Measurements from ENCODE around the gene RBM26.

Gene RBM26, protein sequence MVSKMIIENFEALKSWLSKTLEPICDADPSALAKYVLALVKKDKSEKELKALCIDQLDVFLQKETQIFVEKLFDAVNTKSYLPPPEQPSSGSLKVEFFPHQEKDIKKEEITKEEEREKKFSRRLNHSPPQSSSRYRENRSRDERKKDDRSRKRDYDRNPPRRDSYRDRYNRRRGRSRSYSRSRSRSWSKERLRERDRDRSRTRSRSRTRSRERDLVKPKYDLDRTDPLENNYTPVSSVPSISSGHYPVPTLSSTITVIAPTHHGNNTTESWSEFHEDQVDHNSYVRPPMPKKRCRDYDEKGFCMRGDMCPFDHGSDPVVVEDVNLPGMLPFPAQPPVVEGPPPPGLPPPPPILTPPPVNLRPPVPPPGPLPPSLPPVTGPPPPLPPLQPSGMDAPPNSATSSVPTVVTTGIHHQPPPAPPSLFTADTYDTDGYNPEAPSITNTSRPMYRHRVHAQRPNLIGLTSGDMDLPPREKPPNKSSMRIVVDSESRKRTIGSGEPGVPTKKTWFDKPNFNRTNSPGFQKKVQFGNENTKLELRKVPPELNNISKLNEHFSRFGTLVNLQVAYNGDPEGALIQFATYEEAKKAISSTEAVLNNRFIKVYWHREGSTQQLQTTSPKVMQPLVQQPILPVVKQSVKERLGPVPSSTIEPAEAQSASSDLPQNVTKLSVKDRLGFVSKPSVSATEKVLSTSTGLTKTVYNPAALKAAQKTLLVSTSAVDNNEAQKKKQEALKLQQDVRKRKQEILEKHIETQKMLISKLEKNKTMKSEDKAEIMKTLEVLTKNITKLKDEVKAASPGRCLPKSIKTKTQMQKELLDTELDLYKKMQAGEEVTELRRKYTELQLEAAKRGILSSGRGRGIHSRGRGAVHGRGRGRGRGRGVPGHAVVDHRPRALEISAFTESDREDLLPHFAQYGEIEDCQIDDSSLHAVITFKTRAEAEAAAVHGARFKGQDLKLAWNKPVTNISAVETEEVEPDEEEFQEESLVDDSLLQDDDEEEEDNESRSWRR

DNA sequence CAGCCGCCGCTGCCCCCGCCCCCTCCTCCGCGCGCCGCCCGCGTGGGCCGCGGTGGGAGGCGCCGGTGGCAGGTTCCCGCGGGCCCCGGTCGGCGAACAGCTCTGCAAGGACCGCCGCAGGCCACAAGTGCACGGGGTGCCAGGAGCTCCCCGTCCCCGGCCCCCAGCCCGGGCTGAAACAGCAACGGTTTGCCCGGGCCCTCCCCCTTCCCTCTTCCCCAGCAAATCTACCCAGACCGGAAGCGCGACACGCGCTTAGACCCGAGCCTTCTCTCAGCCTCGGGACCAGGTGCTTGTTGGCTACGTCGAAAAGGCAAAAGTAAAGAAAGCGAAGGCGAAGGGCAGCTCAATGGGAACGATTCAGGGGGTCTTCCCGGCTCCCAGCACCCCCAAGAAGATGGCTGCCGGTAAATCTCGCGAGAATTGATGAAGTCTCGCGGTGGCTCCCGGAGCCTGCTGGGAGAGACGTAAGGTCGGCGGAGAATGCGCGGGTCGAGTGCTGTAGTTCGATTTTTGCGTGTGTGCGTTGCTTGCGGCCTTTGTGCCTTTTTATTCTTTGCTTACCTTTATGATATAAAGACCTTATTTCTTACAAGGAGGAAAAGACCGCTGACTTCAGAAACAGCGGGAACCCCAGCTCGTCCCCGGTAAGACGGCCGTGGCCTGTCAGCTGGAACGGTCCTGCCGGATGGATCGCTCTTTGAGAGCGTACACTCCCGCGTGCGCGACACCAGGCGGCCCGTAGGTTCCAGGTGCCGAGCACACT is at the start of gene RBM26:
TSS of gene RBM26 (minus strand) at position 425 of the 766 bp plus-strand sequence. CDS start 481 bp downstream, outside the sequence.
- H3K9me3 Mint-ChIP-seq: no peaks in the 10 kb centered on the region
- H3K27me3 Mint-ChIP-seq: no peaks in the 10 kb centered on the region
- CTCF ChIA-PET: interaction anchor here (0.8 to 2.2 kb wide), 5 partner anchors 13 to 137 kb away, joined by 3 to 9 read pairs (median 5); no protein-coding TSS in a partner anchor
- DNase-seq: peak; percentile 96
- H3K27ac Mint-ChIP-seq: peak within 1 kb of the TSS; percentile 95
- peaks cover 12% of the 10 kb centered on the region for H3K36me3 Mint-ChIP-seq
- H3K4me1 Mint-ChIP-seq: peaks cover 26% of the 10 kb centered on the region
- H3K4me3 Mint-ChIP-seq: no peak within 1 kb of the TSS

DNA sequence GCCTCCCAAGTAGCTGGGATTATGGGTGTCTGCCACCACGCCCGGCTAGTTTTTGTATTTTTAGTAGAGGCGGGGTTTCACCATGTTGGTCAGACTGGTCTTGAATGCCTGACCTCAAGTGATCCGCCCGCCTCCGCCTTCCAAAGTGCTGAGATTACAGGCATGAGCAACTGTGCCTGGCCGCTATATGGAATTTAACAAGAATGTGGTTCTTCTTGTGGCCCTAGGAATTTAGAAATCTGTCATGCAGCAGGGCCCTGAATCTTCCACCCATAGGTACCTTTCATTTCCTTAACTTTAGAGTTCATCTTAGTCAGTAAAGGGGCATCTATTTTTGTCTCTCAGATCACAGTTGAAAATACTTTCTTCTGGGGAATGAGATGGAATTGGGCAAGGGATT is 49.3 kb upstream of the RBM26 start:
- H3K4me3 Mint-ChIP-seq: no peak overlapping the region
- DNase-seq: no peak
- H3K27ac Mint-ChIP-seq: no peak overlapping the region
- H3K9me3 Mint-ChIP-seq: no peaks in the 10 kb centered on the region
- CTCF ChIA-PET: interaction anchor here (0.7 kb wide), 1 partner anchor 518 kb away, joined by 3 read pairs; no protein-coding TSS in a partner anchor
- H3K36me3 Mint-ChIP-seq: peaks cover 3% of the 10 kb centered on the region
- peaks cover 3% of the 10 kb centered on the region for H3K27me3 Mint-ChIP-seq
- H3K4me1 Mint-ChIP-seq: peaks cover 37% of the 10 kb centered on the region

GRCh38 chr13:79452239-79452913 is 46.3 kb upstream of the RBM26 start:
- Mint-ChIP-seq H3K27ac (no peak overlapping the region), H3K9me3 (peaks cover 2% of the 10 kb centered on the region), H3K27me3 (peaks cover 3% of the 10 kb centered on the region), H3K36me3 (peaks cover 3% of the 10 kb centered on the region), H3K4me3 (no peak overlapping the region), H3K4me1 (peaks cover 57% of the 10 kb centered on the region)
- CTCF ChIA-PET: interaction anchor here (1.2 kb wide), 1 partner anchor 28 kb away, joined by 9 read pairs; no protein-coding TSS in a partner anchor
- DNase-seq: no peak

- Mint-ChIP-seq H3K4me3 (no peak overlapping the region), H3K36me3 (peaks cover 3% of the 10 kb centered on the region), H3K9me3 (peaks cover 2% of the 10 kb centered on the region), H3K27ac (peak overlapping the region; percentile 30), H3K4me1 (peaks cover 58% of the 10 kb centered on the region), H3K27me3 (peaks cover 3% of the 10 kb centered on the region)
- DNase-seq: peak; percentile 85
- CTCF ChIA-PET: interaction anchor here (1.2 kb wide), 1 partner anchor 27 kb away, joined by 9 read pairs; no protein-coding TSS in a partner anchor
These were observed 45.5 kb upstream of the RBM26 start for GRCh38 chr13:79451500-79451962.

DNA sequence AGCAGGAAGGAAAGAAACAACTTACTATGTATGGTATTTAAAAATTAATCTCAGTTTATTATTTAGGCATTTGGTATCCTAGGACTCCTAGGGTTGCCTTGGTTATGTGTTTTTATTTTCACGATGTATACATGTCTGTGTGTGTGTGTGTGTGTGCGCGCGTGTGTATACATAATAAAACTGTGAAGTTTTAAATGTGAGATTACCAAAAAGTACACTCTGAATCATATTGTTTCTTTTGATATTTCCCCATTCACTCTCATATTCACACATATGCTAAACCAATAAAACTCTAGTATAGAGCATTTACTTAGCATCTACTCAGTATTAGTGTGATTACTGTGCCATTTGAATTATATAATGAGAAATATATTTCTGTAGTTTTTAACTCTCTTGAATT is 44.1 kb upstream of the RBM26 start:
- CTCF ChIA-PET: interaction anchor here (0.9 kb wide), 1 partner anchor 26 kb away, joined by 3 read pairs; no protein-coding TSS in a partner anchor
- Mint-ChIP-seq H3K36me3 (no peaks in the 10 kb centered on the region), H3K9me3 (peaks cover 2% of the 10 kb centered on the region), H3K4me3 (no peak overlapping the region), H3K27ac (no peak overlapping the region), H3K27me3 (peaks cover 7% of the 10 kb centered on the region), H3K4me1 (peaks cover 68% of the 10 kb centered on the region)
- no peak for DNase-seq

- peaks cover 68% of the 10 kb centered on the region for H3K4me1 Mint-ChIP-seq
- no peak for DNase-seq
- H3K27ac Mint-ChIP-seq: no peak overlapping the region
- no peak overlapping the region for H3K4me3 Mint-ChIP-seq
- H3K9me3 Mint-ChIP-seq: peaks cover 2% of the 10 kb centered on the region
- peaks cover 7% of the 10 kb centered on the region for H3K27me3 Mint-ChIP-seq
- CTCF ChIA-PET: no interaction called here
- H3K36me3 Mint-ChIP-seq: no peaks in the 10 kb centered on the region
These were observed 42.4 kb upstream of the RBM26 start for GRCh38 chr13:79448413-79448812.

GRCh38 chr13:79447741-79448140 is 41.7 kb upstream of the RBM26 start:
- no peak overlapping the region for H3K4me3 Mint-ChIP-seq
- CTCF ChIA-PET: interaction anchor here (1.5 kb wide), 1 partner anchor 54 kb away, joined by 3 read pairs; no protein-coding TSS in a partner anchor
- H3K27me3 Mint-ChIP-seq: peaks cover 7% of the 10 kb centered on the region
- H3K36me3 Mint-ChIP-seq: no peaks in the 10 kb centered on the region
- DNase-seq: no peak
- H3K9me3 Mint-ChIP-seq: peaks cover 2% of the 10 kb centered on the region
- H3K27ac Mint-ChIP-seq: no peak overlapping the region
- peaks cover 61% of the 10 kb centered on the region for H3K4me1 Mint-ChIP-seq

GRCh38 chr13:79447141-79447540 is 41.1 kb upstream of the RBM26 start:
- CTCF ChIA-PET: interaction anchor here (1.1 to 1.5 kb wide), 2 partner anchors 10 to 55 kb away, joined by 3 read pairs; no protein-coding TSS in a partner anchor
- Mint-ChIP-seq H3K36me3 (no peaks in the 10 kb centered on the region), H3K4me1 (peaks cover 55% of the 10 kb centered on the region), H3K27ac (no peak overlapping the region), H3K27me3 (peaks cover 7% of the 10 kb centered on the region), H3K4me3 (no peak overlapping the region), H3K9me3 (peaks cover 2% of the 10 kb centered on the region)
- no peak for DNase-seq

DNA sequence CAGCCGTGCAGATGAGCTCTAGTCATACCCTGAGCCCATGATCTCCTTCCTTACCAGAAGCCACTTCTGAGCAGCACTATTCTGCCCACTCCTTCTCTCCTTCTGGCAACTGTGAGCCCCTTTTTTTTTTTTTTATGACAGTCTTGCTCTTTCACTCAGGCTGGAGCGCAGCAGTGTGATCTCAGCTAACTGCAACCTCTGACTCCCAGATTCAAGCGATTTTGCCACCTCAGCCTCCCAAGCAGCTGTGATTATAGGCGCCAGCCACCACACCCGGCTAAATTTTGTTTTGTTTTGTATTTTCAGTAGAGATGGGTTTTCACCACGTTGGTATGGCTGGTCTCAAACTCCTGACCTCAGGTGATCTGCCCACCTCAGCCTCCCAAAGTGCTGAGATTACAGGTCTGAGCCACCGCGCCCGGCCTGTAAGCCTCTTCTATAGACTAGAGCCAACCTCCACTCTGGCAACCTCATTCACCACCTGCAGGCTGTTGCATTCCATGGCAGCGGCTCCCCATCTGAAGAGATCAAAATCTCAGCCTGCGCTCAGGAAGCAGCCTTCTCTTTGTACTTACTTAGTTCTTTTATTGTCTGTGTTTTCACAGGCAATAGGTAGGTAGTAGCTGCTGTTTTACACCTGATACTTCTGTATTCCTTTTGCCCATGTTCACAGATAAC is 40.1 kb upstream of the RBM26 start:
- DNase-seq: peak; percentile 30
- H3K27me3 Mint-ChIP-seq: peaks cover 7% of the 10 kb centered on the region
- H3K9me3 Mint-ChIP-seq: peaks cover 2% of the 10 kb centered on the region
- H3K27ac Mint-ChIP-seq: no peak overlapping the region
- no peaks in the 10 kb centered on the region for H3K36me3 Mint-ChIP-seq
- CTCF ChIA-PET: interaction anchor here (0.8 to 1.5 kb wide), 4 partner anchors 9 to 95 kb away, joined by 3 to 4 read pairs (median 3); no protein-coding TSS in a partner anchor
- peaks cover 45% of the 10 kb centered on the region for H3K4me1 Mint-ChIP-seq
- H3K4me3 Mint-ChIP-seq: no peak overlapping the region

GRCh38 chr13:79442706-79443105 is 36.7 kb upstream of the RBM26 start:
- Mint-ChIP-seq H3K27me3 (peaks cover 7% of the 10 kb centered on the region), H3K4me3 (no peak overlapping the region), H3K9me3 (no peaks in the 10 kb centered on the region), H3K27ac (no peak overlapping the region), H3K4me1 (peaks cover 18% of the 10 kb centered on the region), H3K36me3 (no peaks in the 10 kb centered on the region)
- no peak for DNase-seq
- CTCF ChIA-PET: interaction anchor here (1.4 to 2.6 kb wide), 2 partner anchors 10 to 19 kb away, joined by 3 to 6 read pairs; no protein-coding TSS in a partner anchor

DNA sequence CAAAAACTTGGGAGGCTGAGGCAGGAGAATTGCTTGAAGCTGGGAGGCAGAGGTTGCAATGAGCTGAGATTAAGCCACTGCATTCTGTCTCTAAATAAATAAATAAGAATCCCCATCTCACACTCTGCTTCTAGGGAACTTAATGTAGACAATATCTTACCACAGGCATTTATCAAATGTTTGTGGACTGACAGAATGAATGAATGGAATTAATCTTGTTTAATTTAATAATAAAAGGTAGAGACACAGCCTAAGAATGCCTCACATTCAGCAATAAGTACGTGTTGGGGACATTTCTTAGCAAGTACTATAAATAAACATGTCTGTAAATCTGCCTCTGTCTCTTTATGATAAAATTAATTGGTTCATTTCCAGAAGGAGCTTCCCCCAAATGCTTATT is 36.2 kb upstream of the RBM26 start:
- Mint-ChIP-seq H3K4me3 (no peak overlapping the region), H3K27me3 (peaks cover 7% of the 10 kb centered on the region), H3K9me3 (no peaks in the 10 kb centered on the region), H3K27ac (no peak overlapping the region), H3K4me1 (peaks cover 14% of the 10 kb centered on the region), H3K36me3 (no peaks in the 10 kb centered on the region)
- CTCF ChIA-PET: interaction anchor here (1.4 to 2.6 kb wide), 2 partner anchors 10 to 18 kb away, joined by 3 to 6 read pairs; no protein-coding TSS in a partner anchor
- no peak for DNase-seq

DNA sequence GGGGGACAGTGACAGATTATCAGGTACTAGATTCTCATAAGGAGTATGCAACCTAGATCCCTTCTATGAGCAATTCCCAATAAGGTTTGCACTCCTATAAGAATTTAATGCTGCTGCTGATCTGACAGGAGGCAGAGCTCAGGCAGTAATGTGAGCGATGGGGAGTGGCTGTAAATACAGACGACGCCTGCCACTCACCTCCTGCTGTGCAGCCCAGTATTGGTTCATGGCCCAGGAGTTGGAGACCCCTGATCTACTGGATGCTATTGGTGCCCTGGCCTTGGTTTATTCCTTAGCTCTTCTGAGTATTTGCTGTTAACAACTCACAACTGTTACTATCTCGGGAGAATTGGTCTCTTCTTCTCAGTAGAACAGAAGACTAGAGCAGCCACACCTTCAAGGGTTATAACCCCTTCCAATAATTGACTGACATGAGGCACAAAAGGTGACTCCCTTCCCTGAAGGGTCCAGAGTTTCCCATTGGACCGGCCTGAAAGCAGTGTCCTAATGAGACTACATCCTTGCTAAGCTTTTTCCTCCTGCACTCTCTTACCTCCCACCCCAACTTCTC is 35.0 kb upstream of the RBM26 start:
- H3K4me3 Mint-ChIP-seq: no peak overlapping the region
- peaks cover 3% of the 10 kb centered on the region for H3K27me3 Mint-ChIP-seq
- no peak for DNase-seq
- H3K36me3 Mint-ChIP-seq: no peaks in the 10 kb centered on the region
- CTCF ChIA-PET: interaction anchor here (0.5 to 2.6 kb wide), 2 partner anchors 8 to 42 kb away, joined by 3 to 6 read pairs; no protein-coding TSS in a partner anchor
- H3K27ac Mint-ChIP-seq: no peak overlapping the region
- H3K9me3 Mint-ChIP-seq: no peaks in the 10 kb centered on the region
- H3K4me1 Mint-ChIP-seq: peaks cover 5% of the 10 kb centered on the region

All from activated naive CD4-positive, alpha-beta T cell treated with anti-CD3 and anti-CD28 coated beads, Interleukin-2, amount 10 ng/mL, durations not matched to agents 7 days and 5 days (primary cell).